Common myeloid progenitor, CD34-positive (primary cell): ENCODE results near the gene SPPL3.

ENCODE experiments used
- CTCF ChIA-PET: fragments of 350-600 bp; sonication (Branson Sonifier 250); formaldehyde crosslinking; loops from one replicate; lab custom pipeline; 2021; ENCODE audit warnings: antibody characterized with exemption; lab: Charles Lee
- POLR2A ChIA-PET: fragments of 350-600 bp; sonication (Branson Sonifier 250); formaldehyde crosslinking; loops from one replicate; lab custom pipeline; 2021; ENCODE audit warnings: antibody characterized with exemption; lab: Charles Lee
- DNase-seq, 3 donors: peaks; one replicate each; pipeline versions ENCODE4 v3.0.0 to v3.0.0-alpha.2; 2013
- H3K27ac ChIP-seq, 2 experiments: 1 replicate in 1 of 2; 2 replicates in 1 of 2; pipeline ENCODE4 v1.7.0; 2013; ENCODE audit warnings: inconsistent platforms in 2 of 2, low read length in 2 of 2, mild to moderate bottlenecking in 2 of 2, low read depth in 1 of 2, moderate library complexity in 1 of 2; ENCODE audit not compliant: severe bottlenecking in 2 of 2, insufficient read depth in 1 of 2, poor library complexity in 1 of 2
- H3K27me3 ChIP-seq, 5 experiments: replicated peaks in 2 of 5; 1 replicate in 3 of 5; 2 replicates in 2 of 5; pipeline versions ENCODE4 v1.6.1 to v1.7.0; 2013; ENCODE audit warnings: low read length in 4 of 5, mild to moderate bottlenecking in 2 of 5, moderate library complexity in 2 of 5, inconsistent platforms in 1 of 5; ENCODE audit not compliant: insufficient read depth in 5 of 5, control insufficient read depth in 4 of 5
- H3K36me3 ChIP-seq, 4 experiments: 1 replicate in 2 of 4; 2 replicates in 2 of 4; pipeline versions ENCODE4 v1.6.1 to v1.7.0; 2013; ENCODE audit warnings: low read length in 3 of 4, control low read depth in 1 of 4, mild to moderate bottlenecking in 1 of 4; ENCODE audit not compliant: control insufficient read depth in 4 of 4, insufficient read depth in 4 of 4
- H3K4me1 ChIP-seq, 4 experiments: 1 replicate in 3 of 4; 2 replicates in 1 of 4; pipeline versions ENCODE4 v1.6.1 to v1.7.1; 2013; ENCODE audit warnings: low read length in 3 of 4, mild to moderate bottlenecking in 3 of 4, control low read depth in 1 of 4, inconsistent platforms in 1 of 4, moderate library complexity in 1 of 4; ENCODE audit not compliant: control insufficient read depth in 4 of 4, insufficient read depth in 4 of 4; ENCODE audit errors: control extremely low read depth in 1 of 4
- H3K4me3 ChIP-seq, 7 experiments: 1 replicate in 4 of 7; 2 replicates in 3 of 7; pipeline versions ENCODE4 v1.5.1 to v1.7.0; 2013; ENCODE audit warnings: mild to moderate bottlenecking in 7 of 7, low read length in 6 of 7, moderate library complexity in 6 of 7, inconsistent platforms in 2 of 7, low read depth in 2 of 7, control low read depth in 1 of 7; ENCODE audit not compliant: insufficient read depth in 4 of 7, control insufficient read depth in 1 of 7; ENCODE audit errors: extremely low read depth in 1 of 7
- H3K9me3 ChIP-seq, 5 experiments: 1 replicate in 4 of 5; 2 replicates in 1 of 5; pipeline versions ENCODE4 v1.6.1 to v1.7.1; 2013; ENCODE audit warnings: low read length in 4 of 5, mild to moderate bottlenecking in 2 of 5, inconsistent platforms in 1 of 5, low read depth in 1 of 5, moderate library complexity in 1 of 5; ENCODE audit not compliant: control insufficient read depth in 4 of 5, insufficient read depth in 2 of 5; ENCODE audit errors: control extremely low read depth in 1 of 5
- WGBS: methylation state at CpG from one replicate; pipeline ENCODE4 v1.1.5; 2013; ENCODE audit not compliant: insufficient coverage; 5-methylcytosine and 5-hydroxymethylcytosine counted together

Gene SPPL3

DNA sequence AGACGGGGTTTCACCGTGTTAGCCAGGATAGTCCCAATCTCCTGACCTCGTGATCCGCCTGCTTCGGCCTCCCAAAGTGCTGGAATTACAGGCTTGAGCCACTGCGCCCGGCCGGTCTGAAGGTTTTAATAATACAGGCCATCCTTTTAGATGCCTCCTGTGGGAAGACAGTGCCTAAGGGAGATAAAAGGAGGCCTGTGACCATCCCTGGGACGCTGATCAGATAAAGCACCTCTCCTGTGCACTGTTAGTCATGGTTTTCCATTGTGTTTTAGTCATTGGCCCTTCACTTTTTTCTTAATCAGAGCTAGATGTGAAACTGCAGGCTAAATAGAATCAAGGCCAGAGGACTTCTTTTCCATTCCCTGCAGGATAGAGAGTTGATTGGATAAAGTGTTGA, 186.1 kb downstream of the SPPL3 start:
- Histone ChIP-seq H3K36me3 (peaks cover 15 to 81% (median 34%) of the 10 kb centered on the region in 4 experiments), H3K27ac (no peak overlapping the region), H3K27me3 (no peaks in the 10 kb centered on the region), H3K4me3 (no peak overlapping the region), H3K9me3 (no peaks in the 10 kb centered on the region), H3K4me1 (peaks cover 33 to 57% (median 47%) of the 10 kb centered on the region in 4 experiments)
- DNase-seq = no peak
- POLR2A ChIA-PET = no interaction called here
- 95% methylated on average over 7 of the region's 9 CpGs for WGBS
- CTCF ChIA-PET = interaction anchor here (0.6 to 10.2 kb wide), 4 partner anchors 26 to 136 kb away, joined by 3 to 82 read pairs (median 3); no protein-coding TSS in a partner anchor

DNA sequence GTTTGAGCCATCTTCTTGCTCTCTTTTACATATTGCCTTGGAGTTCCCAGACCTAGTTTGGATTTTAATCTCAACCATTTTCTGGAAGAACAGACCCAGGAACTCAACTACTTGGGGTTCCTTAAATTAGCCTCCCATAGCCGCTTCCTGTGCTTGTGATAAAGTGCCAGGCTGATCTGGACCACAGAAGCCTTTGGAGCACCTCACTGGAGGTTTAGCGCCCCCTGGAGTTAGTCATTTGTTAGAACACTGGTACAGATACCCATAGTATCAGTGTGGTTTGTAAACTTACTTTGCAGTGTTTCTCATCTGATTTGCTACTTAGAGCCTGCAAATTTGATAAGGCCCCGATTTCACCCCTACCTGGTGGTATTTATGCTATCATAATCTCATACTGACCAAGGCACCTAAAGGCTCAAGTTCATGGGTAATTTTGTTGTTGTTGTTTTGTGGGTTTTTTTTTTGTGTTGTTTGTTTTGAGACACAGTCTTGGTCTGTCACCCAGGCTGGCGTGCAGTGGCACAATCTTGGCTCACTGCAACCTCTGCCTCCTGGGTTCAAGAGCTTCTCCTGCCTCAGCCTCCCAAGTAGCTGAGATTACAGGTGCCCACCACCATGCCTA, 190.2 kb downstream of the SPPL3 start:
- ChIA-PET CTCF (interaction anchor here (0.6 to 10.2 kb wide), 7 partner anchors 14 to 258 kb away, joined by 3 to 82 read pairs (median 4); partner anchors contain the start of gene POP5), POLR2A (no interaction called here)
- Histone ChIP-seq H3K9me3 (no peaks in the 10 kb centered on the region), H3K27ac (no peak overlapping the region), H3K4me1 (peaks cover 3 to 38% (median 28%) of the 10 kb centered on the region in 4 experiments), H3K36me3 (peaks cover 7 to 44% (median 28%) of the 10 kb centered on the region in 4 experiments), H3K4me3 (no peak overlapping the region), H3K27me3 (no peaks in the 10 kb centered on the region)
- peak; percentile 86 to 92 (median 88) for DNase-seq
- WGBS = 20% methylated on average over 2 of the region's 4 CpGs

DNA sequence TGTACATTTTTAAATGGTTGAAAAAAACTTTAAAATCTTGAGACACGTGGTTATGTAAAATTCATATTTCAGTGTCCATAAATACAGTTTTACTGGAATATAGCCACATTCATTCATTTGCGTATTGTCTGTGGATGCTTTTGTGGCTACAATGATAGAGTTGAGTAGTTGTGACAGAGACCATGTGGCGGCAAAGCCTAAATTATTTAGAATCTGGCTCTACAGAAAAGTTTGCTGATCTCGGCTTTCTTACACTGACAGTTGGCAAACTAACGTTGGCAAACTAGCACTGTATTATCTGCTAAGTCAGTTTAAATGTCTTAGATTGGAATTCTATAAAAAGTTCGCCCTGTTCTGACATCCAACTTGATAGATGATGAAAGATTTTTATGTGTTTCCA, 191.5 kb downstream of the SPPL3 start:
- DNase-seq = no peak
- H3K9me3 ChIP-seq = no peaks in the 10 kb centered on the region
- ChIA-PET CTCF (interaction anchor here (1.1 to 5.8 kb wide), 5 partner anchors 14 to 130 kb away, joined by 3 to 47 read pairs (median 11); partner anchors contain the start of gene POP5), POLR2A (no interaction called here)
- 92% methylated on average over 4 of the region's 6 CpGs for WGBS
- H3K36me3 ChIP-seq = peaks cover 7 to 34% (median 25%) of the 10 kb centered on the region in 4 experiments
- H3K27ac ChIP-seq = no peak overlapping the region
- H3K4me3 ChIP-seq = no peak overlapping the region
- H3K4me1 ChIP-seq = peaks cover 0 to 28% (median 20%) of the 10 kb centered on the region in 4 experiments
- H3K27me3 ChIP-seq = no peaks in the 10 kb centered on the region
